K562 (cell line): Measurements from ENCODE around the gene GYPC. TPM values are rescaled to one million over a fixed set of nuclear protein-coding genes. Genes with fewer than 3 reads are reported as not detected.

Experiments used
- ATF1 ChIP-seq, 2 experiments: fragments of 450-650 bp in 1 of 2; IDR thresholded peaks; 2 replicates each; pipeline ENCODE4 v1.6.1; 2016; ENCODE audit warnings: missing compliant biosample characterization in 1 of 2, missing genetic modification characterization in 1 of 2
- BRD4 ChIP-seq: fragments of 200-600 bp; sonication (generic); IDR thresholded peaks from 2 replicates; pipeline ENCODE4 v1.6.1; 2017; ENCODE audit warnings: inconsistent platforms
- EP300 ChIP-seq: IDR thresholded peaks from 2 replicates; pipeline ENCODE4 v1.6.1; 2012; ENCODE audit warnings: low read length, improper control_type of control experiment
- FUS ChIP-seq: fragments of 200-400 bp; formaldehyde crosslinking; optimal IDR thresholded peaks from 2 replicates; pipeline ENCODE3; 2017; ENCODE audit warnings: low read depth, low read length
- LCOR ChIP-seq: sonication (generic); formaldehyde crosslinking; IDR thresholded peaks from 2 replicates; pipeline ENCODE4 v1.8.0; 2022; ENCODE audit warnings: mild to moderate bottlenecking, missing genetic modification reagents
- POLR2G ChIP-seq: fragments of 200-400 bp; formaldehyde crosslinking; IDR thresholded peaks from 2 replicates; pipeline ENCODE4 v1.6.1; 2017; ENCODE audit warnings: low read depth, mild to moderate bottlenecking, antibody characterized with exemption, low read length, moderate library complexity
- RBM14 ChIP-seq: fragments of 200-400 bp; formaldehyde crosslinking; IDR thresholded peaks from 2 replicates; pipeline ENCODE4 v1.6.1; 2018; ENCODE audit warnings: low read depth, mild to moderate bottlenecking, low read length, moderate library complexity, borderline replicate concordance; ENCODE audit not compliant: insufficient read depth
- RBM39 ChIP-seq: fragments of 200-400 bp; formaldehyde crosslinking; optimal IDR thresholded peaks from 2 replicates; pipeline ENCODE3; 2018; ENCODE audit warnings: low read depth, low read length
- RHOXF2B ChIP-seq: fragments of 250-450 bp; sonication (Bioruptor Pico); conservative IDR thresholded peaks from 2 replicates; pipeline ENCODE4 v1.5.1; 2021
- SNRNP70 ChIP-seq: fragments of 200-400 bp; formaldehyde crosslinking; optimal IDR thresholded peaks from 2 replicates; pipeline ENCODE3; 2017; ENCODE audit warnings: low read depth, low read length
- polyA plus RNA-seq, 8 experiments: library from polyadenylated mRNA; depleted of rRNA in 4 of 8; stranded (reverse) in 5 of 8; unstranded in 3 of 8; fragments of >200 nt; fragmentation: Nextera tagmentation in 2 of 8; fragmentation: Illumina TruSeq in 1 of 8; extraction: Ambion mirVana in 2 of 8; extraction: Trizol in 1 of 8; gene quantifications; 2 replicates each; pipeline versions ENCODE4 v1.2.1 to v1.2.3, GENCODE V29; 2011 to 2014; ENCODE audit warnings: inconsistent platforms in 1 of 8, missing spikeins in 1 of 8
- total RNA-seq, 7 experiments: library from RNA; depleted of rRNA in 6 of 7; stranded (reverse); fragments of >200 nt in 6 of 7; fragmentation: Illumina TruSeq in 2 of 7; extraction: Trizol in 2 of 7; gene quantifications; 2 replicates each; pipeline versions ENCODE4 v1.2.1 to v1.2.3, GENCODE V29; 2011 to 2021; ENCODE audit warnings: low replicate concordance in 1 of 7
- TF ChIP-seq, protein P1 (sequence below): fragments of 250-450 bp; sonication (Bioruptor Pico); IDR thresholded peaks from 2 replicates; pipeline ENCODE4 v1.8.0; 2021; ENCODE audit warnings: mild to moderate bottlenecking, moderate library complexity
- TF ChIP-seq, protein P2 (sequence below): fragments of 250-450 bp; sonication (Bioruptor Pico); IDR thresholded peaks from 2 replicates; pipeline ENCODE4 v1.5.0; 2021
- TF ChIP-seq, protein P3 (sequence below), 2 experiments: fragments of 450-650 bp; IDR thresholded peaks; 2 replicates each; pipeline ENCODE4 v1.6.1; 2016; ENCODE audit warnings: mild to moderate bottlenecking in 2 of 2, borderline replicate concordance in 1 of 2, low read depth in 1 of 2, moderate library complexity in 1 of 2

The GYPC gene
- total and polyA plus RNA-seq, 9 of the 15 experiments (the other 6 are each of a cell fraction or from before 2014, with no cell fraction given): 50.6 to 282 (median 194) TPM

DNA sequence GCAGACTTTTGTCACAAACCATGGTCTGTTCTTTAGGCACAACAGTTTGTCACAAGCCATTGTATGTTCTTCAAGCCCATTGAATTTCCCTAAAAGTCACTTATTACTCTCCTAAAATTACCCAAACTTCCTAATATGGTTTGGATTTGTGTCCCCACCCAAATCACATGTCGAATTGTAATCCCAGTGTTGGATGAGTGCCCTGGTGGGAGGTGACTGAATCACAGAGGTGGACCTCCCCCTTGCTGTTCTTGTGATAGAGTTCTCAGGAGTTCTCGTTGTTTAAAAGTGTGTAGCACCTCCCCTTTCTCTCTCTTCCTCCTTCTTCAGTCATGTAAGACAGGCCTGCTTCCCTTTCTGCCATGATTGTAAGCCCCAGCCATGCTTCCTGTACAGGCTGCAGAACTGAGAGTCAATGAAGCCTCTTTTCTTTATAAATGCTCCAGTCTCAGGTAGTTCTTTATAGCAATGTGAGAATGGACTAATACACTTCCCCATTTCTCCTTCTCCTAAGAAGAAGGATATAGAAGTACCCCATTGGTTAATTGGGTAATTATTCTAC, 11.2 kb upstream of the GYPC start (continued):
- TF ChIP-seq SNRNP70: no peak
- TF ChIP-seq, protein P1, sequence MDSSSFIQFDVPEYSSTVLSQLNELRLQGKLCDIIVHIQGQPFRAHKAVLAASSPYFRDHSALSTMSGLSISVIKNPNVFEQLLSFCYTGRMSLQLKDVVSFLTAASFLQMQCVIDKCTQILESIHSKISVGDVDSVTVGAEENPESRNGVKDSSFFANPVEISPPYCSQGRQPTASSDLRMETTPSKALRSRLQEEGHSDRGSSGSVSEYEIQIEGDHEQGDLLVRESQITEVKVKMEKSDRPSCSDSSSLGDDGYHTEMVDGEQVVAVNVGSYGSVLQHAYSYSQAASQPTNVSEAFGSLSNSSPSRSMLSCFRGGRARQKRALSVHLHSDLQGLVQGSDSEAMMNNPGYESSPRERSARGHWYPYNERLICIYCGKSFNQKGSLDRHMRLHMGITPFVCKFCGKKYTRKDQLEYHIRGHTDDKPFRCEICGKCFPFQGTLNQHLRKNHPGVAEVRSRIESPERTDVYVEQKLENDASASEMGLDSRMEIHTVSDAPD: no peak
- no peak for TF ChIP-seq LCOR
- no peak for TF ChIP-seq BRD4
- no peak for TF ChIP-seq ATF1 (CRISPR knock-in tag; IDR thresholded peaks at IDR 0.05)
- no peak for TF ChIP-seq ATF1 (tag; IDR thresholded peaks at IDR 0.05)
- TF ChIP-seq EP300: peak; percentile 39; the same call in 1 of the 2 replicates
- TF ChIP-seq FUS: no peak
- no peak for TF ChIP-seq RHOXF2B (CRISPR knock-in tag)
- no peak for TF ChIP-seq RBM39
- TF ChIP-seq, protein P2, sequence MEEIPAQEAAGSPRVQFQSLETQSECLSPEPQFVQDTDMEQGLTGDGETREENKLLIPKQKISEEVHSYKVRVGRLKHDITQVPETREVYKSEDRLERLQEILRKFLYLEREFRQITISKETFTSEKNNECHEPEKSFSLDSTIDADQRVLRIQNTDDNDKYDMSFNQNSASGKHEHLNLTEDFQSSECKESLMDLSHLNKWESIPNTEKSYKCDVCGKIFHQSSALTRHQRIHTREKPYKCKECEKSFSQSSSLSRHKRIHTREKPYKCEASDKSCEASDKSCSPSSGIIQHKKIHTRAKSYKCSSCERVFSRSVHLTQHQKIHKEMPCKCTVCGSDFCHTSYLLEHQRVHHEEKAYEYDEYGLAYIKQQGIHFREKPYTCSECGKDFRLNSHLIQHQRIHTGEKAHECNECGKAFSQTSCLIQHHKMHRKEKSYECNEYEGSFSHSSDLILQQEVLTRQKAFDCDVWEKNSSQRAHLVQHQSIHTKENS: no peak
- no peak for TF ChIP-seq RBM14
- TF ChIP-seq POLR2G: no peak
- TF ChIP-seq, protein P3, sequence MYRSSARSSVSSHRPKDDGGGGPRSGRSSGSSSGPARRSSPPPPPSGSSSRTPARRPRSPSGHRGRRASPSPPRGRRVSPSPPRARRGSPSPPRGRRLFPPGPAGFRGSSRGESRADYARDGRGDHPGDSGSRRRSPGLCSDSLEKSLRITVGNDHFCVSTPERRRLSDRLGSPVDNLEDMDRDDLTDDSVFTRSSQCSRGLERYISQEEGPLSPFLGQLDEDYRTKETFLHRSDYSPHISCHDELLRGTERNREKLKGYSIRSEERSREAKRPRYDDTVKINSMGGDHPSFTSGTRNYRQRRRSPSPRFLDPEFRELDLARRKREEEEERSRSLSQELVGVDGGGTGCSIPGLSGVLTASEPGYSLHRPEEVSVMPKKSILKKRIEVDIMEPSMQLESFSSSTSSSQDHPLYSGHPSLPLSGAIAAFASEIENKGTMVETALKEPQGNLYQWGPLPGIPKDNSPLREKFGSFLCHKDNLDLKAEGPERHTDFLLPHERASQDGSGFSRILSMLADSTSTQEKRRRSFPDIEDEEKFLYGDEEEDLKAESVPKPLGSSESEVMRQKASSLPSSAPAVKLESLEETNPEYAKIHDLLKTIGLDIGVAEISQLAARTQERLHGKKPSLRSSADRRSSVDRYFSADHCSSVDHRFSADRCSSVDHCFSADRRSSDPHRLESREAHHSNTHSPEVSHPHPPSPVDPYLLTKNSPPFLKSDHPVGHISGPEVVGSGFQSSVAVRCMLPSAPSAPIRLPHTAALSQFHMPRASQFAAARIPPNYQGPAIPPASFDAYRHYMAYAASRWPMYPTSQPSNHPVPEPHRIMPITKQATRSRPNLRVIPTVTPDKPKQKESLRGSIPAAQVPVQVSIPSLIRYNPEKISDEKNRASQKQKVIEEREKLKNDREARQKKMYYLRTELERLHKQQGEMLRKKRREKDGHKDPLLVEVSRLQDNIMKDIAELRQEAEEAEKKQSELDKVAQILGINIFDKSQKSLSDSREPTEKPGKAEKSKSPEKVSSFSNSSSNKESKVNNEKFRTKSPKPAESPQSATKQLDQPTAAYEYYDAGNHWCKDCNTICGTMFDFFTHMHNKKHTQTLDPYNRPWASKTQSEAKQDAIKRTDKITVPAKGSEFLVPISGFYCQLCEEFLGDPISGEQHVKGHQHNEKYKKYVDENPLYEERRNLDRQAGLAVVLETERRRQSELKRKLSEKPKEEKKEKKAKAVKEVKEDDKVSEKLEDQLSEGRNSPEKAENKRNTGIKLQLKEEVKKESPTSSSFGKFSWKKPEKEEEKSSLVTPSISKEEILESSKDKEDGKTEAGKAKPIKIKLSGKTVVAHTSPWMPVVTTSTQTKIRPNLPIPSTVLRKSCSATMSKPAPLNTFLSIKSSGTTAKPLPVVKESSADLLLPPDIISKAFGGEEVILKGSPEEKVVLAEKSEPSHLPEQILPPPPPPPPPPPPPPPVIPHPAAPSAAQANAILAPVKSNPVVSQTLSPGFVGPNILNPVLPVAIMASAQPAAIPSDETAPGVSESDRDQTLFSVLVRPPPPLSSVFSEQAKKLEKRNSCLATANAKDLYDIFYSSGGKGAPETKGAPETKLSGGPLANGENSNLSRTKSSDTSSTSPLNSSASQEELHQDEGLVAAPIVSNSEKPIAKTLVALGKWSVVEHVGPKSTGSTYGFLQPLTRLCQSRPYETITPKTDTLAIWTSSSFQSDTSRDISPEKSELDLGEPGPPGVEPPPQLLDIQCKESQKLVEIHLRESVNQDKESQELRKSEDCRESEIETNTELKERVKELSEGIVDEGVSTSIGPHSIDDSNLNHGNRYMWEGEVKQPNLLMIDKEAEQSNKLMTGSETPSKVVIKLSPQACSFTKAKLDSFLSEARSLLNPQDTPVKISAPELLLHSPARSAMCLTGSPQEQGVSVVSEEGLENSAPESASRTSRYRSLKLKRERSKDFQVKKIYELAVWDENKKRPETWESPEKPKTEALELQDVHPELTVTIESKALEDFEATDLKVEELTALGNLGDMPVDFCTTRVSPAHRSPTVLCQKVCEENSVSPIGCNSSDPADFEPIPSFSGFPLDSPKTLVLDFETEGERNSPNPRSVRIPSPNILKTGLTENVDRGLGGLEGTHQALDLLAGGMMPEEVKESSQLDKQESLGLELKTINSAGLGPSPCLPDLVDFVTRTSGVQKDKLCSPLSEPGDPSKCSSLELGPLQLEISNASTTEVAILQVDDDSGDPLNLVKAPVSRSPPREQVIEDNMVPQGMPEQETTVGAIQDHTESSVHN (IDR thresholded peaks at IDR 0.05; ENCODE audit: borderline replicate concordance in 1 of 2, low read depth in 1 of 2): no peak
